HFF-Myc (cell line): ENCODE results near the gene ENAH.
"Not testable (repeated sequence)": the region's sequence is repeated elsewhere in the genome, so short reads cannot be mapped to it uniquely, and the experiment has no call there.

Experiments
- DNase-seq: peaks from one replicate; pipeline ENCODE4 v3.0.0-alpha.2; 2011; ENCODE audit warnings: low read depth; ENCODE audit errors: extremely low read depth
- H3K4me3 ChIP-seq: replicated peaks from 2 replicates; pipeline ENCODE4 v1.5.1; 2011; ENCODE audit warnings: low read depth, mild to moderate bottlenecking, control low read depth, low read length
- TF ChIP-seq, protein P1 (sequence below): IDR thresholded peaks from 2 replicates; pipeline ENCODE4 v1.5.1; 2012; ENCODE audit warnings: mild to moderate bottlenecking, low read depth, low read length, control low read depth; ENCODE audit errors: missing control alignments

ENAH gene

DNA sequence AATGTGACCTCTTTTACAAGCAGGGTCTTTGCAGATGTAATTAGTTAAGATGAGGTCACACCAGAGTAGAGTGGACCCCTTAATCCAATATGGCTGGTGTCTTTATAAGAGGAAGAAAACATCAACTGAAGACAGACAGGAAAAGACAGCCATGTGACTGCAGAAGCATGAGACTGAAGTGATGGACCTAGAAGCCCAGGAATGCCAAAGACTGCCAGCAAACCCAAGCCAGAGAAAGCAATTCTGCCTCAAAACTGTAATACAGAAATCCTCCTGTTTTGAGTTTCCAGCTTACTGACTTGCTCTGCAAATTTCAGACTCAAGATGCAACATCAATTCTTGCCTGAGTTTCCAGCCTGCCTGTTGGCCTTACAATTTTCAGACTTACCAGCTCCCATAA, 17.3 kb downstream of the ENAH start:
- DNase-seq: no peak
- H3K4me3 ChIP-seq: no peak overlapping the region
- TF ChIP-seq, protein P1, sequence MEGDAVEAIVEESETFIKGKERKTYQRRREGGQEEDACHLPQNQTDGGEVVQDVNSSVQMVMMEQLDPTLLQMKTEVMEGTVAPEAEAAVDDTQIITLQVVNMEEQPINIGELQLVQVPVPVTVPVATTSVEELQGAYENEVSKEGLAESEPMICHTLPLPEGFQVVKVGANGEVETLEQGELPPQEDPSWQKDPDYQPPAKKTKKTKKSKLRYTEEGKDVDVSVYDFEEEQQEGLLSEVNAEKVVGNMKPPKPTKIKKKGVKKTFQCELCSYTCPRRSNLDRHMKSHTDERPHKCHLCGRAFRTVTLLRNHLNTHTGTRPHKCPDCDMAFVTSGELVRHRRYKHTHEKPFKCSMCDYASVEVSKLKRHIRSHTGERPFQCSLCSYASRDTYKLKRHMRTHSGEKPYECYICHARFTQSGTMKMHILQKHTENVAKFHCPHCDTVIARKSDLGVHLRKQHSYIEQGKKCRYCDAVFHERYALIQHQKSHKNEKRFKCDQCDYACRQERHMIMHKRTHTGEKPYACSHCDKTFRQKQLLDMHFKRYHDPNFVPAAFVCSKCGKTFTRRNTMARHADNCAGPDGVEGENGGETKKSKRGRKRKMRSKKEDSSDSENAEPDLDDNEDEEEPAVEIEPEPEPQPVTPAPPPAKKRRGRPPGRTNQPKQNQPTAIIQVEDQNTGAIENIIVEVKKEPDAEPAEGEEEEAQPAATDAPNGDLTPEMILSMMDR: no peak

DNA sequence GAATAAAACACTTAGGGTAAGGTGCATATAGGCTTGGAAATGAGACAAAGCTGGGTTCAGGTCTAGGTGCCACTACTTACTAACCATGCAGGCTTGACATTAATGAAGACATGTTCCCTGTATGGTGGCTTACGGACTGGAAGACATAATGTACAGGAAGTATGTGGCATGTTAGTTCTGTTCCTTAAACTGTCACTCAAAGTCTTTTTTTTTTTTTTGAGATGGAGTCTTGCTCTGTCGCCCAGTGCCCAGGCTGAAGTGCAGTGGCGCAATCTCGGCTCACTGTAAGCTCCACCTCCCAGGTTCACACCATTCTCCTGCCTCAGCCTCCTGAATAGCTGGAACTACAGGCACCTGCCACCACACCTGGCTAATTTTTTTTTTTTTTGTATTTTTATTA, 20.1 kb downstream of the ENAH start:
- not testable (repeated sequence) for DNase-seq, H3K4me3 ChIP-seq

DNA sequence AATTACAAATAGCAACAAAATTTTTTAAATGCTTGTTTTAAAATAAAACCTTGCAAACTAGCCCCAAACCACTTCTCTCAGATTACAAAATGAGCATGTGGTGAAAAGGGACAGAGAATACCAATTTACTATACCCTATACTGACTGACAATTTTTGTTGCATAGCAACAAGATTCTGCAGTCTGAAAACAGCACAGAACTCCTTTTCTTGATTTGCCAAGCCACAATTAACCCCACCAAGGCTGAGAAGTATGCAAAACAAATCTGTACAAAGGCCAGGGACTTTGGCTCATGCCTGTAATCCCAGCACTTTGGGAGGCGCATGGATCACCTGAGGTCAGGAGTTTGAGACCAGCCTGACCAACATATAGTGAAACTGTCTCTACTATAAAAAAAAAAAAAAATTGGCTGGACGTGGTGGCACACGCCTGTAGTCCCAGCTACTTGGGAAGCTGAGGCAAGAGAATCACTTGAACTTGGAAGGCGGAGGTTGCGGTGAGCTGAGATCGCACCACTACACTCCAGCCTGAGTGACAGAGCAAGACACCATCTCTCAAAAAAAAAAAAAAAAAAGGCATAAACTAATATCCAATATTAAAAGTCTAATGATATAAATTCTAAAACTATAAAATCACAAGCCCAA, 21.8 kb downstream of the ENAH start:
- TF ChIP-seq, protein P1: no peak
- H3K4me3 ChIP-seq: no peak overlapping the region
- DNase-seq: no peak

DNA sequence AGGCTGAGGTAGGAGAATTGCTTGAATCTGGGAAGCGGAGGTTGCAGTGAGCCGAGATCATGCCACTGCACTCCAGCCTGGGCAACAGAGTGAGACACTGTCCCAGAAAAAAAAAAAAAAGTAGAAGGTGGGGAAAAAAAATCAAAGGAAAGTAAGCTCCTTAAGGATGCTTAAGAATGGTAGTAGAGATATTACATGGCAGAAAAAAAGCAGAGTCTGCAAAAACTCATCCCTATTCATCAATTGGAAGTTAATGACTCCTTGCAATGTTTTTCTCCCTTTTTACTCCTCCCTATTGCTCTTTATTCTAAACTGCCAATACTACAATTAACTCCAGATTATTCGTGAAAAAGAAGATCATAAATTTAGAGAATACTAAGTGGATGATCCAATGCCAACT, 23.4 kb downstream of the ENAH start:
- no peak for DNase-seq
- TF ChIP-seq, protein P1: no peak
- no peak overlapping the region for H3K4me3 ChIP-seq

DNA sequence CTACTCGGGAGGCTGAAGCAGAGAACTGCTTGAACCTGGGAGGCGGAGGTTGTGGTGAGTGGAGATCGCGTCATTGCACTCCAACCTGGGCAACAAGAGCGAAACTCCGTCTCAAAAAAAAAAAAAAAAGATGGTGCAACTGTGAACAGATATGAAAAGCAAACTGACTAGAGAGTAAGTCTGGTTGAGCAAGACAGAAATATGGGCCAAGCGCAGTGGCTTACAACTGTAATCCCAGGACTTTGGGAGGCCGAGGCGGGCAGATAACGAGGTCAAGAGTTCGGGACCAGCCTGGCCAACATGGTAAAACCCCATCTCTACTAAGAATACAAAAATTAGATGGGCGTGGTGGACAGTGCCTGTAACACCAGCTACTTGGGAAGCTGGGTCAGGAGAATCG, 24.1 kb downstream of the ENAH start:
- not testable (repeated sequence) for H3K4me3 ChIP-seq, DNase-seq

DNA sequence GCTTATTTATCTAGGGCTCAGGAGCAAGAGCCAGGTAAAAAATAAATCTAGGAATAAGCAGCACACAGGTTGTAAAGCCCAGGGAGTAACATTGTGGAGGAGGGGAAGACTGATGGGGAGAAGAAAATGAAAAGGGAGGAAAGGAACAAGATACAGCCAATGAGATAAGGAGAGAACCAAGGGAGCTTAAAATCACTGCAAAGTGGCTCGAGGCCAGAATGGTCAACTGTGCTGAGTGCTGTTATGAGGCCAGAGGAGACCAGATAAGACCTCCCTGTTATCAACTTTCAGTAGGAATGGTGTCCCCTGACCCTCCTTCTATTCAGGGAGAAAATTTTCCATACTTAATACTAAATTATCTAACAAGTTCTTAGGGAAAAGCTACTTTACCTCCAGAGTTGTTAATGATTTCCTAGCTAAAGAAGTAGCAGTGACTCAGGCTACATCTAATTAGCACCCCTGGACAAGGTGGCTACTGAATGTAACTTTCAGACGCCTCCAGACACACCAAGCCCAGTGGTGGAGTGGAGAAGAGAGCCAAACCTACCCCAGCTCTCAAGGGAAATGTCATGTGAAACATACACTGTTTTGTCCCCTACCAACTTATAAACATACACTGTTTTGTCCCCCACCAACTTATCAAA, 25.5 kb downstream of the ENAH start:
- no peak for DNase-seq
- TF ChIP-seq, protein P1: no peak
- H3K4me3 ChIP-seq: no peak overlapping the region

DNA sequence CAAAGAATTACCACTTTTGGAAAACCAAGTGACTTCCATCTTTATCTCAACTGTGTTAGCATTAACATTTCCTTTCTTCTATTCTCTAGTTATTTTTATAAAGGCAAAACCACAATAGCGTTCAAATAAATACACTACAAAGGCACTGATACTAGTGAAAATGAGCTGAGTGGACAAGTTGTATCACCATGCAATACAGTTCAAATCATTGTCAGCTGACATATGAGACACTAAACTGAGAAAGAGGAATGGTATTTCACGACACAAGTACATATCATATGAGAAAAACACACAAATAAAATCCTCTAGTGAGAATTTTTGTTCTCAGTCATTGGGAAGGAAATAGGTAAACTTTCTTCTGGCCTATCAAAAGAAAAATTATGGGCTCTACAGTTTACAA, 26.2 kb downstream of the ENAH start:
- DNase-seq: no peak
- TF ChIP-seq, protein P1: no peak
- no peak overlapping the region for H3K4me3 ChIP-seq

DNA sequence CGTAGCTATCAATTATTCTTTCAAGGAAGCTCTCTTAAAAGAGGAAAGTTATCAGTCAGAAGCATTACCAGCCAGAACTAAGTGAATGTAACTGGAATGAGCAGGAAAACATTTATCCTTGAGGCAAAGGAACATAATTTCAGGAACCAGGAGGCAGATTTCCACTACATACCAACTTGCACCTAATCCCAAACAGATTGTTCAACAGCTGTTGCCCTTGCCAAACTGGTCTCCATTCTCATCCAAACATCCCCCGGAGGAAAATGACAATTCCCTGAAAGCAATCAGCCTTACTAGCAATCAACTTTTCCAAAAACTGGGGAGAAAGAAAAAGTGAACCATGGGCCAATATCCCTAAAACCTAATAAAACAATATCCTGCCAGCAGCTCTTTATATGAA, 35.0 kb downstream of the ENAH start:
- TF ChIP-seq, protein P1: no peak
- no peak for DNase-seq
- H3K4me3 ChIP-seq: no peak overlapping the region
